PC-9 (cell line): ENCODE measurements around the gene DOCK6. TPM values are rescaled to one million over a fixed set of nuclear protein-coding genes. Genes with fewer than 3 reads are reported as not detected.

Experiments
- BruUV-seq: library from RNA; stranded (reverse); fragments of 400-500 nt; replicated peaks from 2 replicates; lab custom pipeline; 2021; lab: Mats Ljungman, UMichigan
- CTCF ChIA-PET: fragments of 300-600 bp; sonication (Branson Sonifier 250); formaldehyde crosslinking; loops from one replicate; lab custom pipeline; 2022; ENCODE audit warnings: antibody characterized with exemption; lab: Charles Lee
- POLR2A ChIA-PET: fragments of 300-600 bp; sonication (Branson Sonifier 250); formaldehyde crosslinking; loops from one replicate; lab custom pipeline; 2022; ENCODE audit warnings: antibody characterized with exemption; ENCODE audit not compliant: unreplicated experiment; lab: Charles Lee
- DNase-seq, 2 experiments: peaks; one replicate each; pipeline versions ENCODE4 v3.0.0 to v3.0.0-alpha.2; 2015 to 2022; ENCODE audit warnings: mixed read lengths in 1 of 2
- H2AFZ ChIP-seq: fragments of 200-600 bp; sonication (generic); 2 replicates; pipeline ENCODE4 v1.8.1; 2017; ENCODE audit warnings: antibody characterized with exemption
- H3F3A ChIP-seq: fragments of 200-600 bp; sonication (generic); 2 replicates; pipeline ENCODE4 v1.8.1; 2017; ENCODE audit warnings: antibody characterized with exemption, mild to moderate bottlenecking, low read depth; ENCODE audit not compliant: insufficient read depth
- H3K27ac ChIP-seq: fragments of 200-600 bp; sonication (generic); 2 replicates; pipeline ENCODE4 v1.6.1; 2016; ENCODE audit warnings: mixed run types
- H3K27me3 ChIP-seq: fragments of 200-600 bp; sonication (generic); 2 replicates; pipeline ENCODE4 v1.6.1; 2016; ENCODE audit warnings: low read depth, mixed run types; ENCODE audit not compliant: insufficient read depth
- H3K36me3 ChIP-seq: fragments of 200-600 bp; sonication (generic); 2 replicates; pipeline ENCODE4 v1.6.1; 2016; ENCODE audit warnings: low read depth, mixed run types
- H3K4me1 ChIP-seq: fragments of 200-600 bp; sonication (generic); replicated peaks from 2 replicates; pipeline ENCODE4 v1.6.1; 2016; ENCODE audit warnings: mixed run types; ENCODE audit not compliant: insufficient read depth
- H3K4me2 ChIP-seq: fragments of 200-600 bp; sonication (generic); 2 replicates; pipeline ENCODE4 v1.6.1; 2017; ENCODE audit warnings: mixed run types
- H3K4me3 ChIP-seq: fragments of 200-600 bp; sonication (generic); 2 replicates; pipeline ENCODE4 v1.6.1; 2016; ENCODE audit warnings: mixed run types
- H3K79me2 ChIP-seq: fragments of 200-600 bp; sonication (generic); 2 replicates; pipeline ENCODE4 v1.6.1; 2017; ENCODE audit warnings: low read depth, mixed run types
- H3K9me2 ChIP-seq: fragments of 200-600 bp; sonication (generic); 2 replicates; pipeline ENCODE4 v1.8.1; 2017; ENCODE audit warnings: mild to moderate bottlenecking; ENCODE audit not compliant: insufficient read depth
- H3K9me3 ChIP-seq: fragments of 200-600 bp; sonication (generic); 2 replicates; pipeline ENCODE4 v1.8.1; 2016; ENCODE audit warnings: low read depth; ENCODE audit not compliant: insufficient read depth
- H4K20me1 ChIP-seq: fragments of 200-600 bp; sonication (generic); 2 replicates; pipeline ENCODE4 v1.8.1; 2017; ENCODE audit not compliant: insufficient read depth
- EZH2 ChIP-seq: fragments of 200-600 bp; sonication (generic); IDR thresholded peaks from 2 replicates; pipeline ENCODE4 v1.8.0; 2017; ENCODE audit warnings: antibody characterized with exemption, low read depth
- intact Hi-C: fragments of 100-400 bp; cut with micrococcal nuclease; formaldehyde crosslinking; loops from one replicate; pipeline ENCODE4 v1.10.0; 2022; ENCODE audit not compliant: unreplicated experiment
- total RNA-seq: library from RNA; stranded (reverse); gene quantifications from 2 replicates; pipeline ENCODE4 v1.2.3, GENCODE V29; 2021
- TF ChIP-seq, protein P1 (sequence below): fragments of 200-600 bp; sonication (generic); conservative IDR thresholded peaks from 2 replicates; pipeline ENCODE4 v1.6.1; 2017; ENCODE audit warnings: mixed run types, antibody characterized with exemption, mild to moderate bottlenecking, moderate library complexity

The DOCK6 gene
- total RNA-seq, 1 experiment from 2014 or later = 32.5 TPM

DNA sequence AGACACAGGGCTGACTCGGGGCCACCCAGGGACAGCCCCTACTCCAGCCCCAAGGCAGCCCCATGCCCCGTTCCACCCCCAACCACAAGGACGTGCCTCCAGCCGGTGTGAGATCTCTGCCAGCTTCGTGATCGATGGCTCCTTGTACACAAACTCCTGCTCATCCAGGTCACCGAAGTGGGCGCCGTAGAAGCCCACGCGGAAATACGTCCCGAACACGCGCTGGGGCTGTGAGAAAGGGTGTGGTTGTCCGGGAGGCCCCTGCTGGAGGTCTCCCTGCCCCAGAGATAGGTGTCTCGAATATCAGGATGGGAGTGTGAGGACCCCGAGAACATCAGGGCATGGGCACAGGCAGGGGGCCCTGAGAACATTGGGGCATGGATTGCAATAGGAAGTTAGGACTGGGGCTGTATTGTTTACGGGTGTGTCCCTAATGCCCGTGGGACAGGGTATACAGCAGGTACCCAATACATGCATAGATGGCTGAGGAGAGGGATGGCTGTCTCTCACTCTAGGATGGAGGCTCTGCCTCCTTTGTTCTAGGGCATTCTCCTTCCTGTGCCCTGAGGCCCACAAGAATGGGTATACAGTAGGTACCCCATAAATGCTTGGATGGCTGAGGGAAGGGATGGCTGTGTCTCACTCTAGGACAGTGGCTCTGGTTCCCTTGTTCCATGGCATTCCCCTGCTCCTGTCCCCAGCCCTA is 59.7 kb downstream of the DOCK6 start:
- no peak overlapping the region for H3K4me3 ChIP-seq
- intact Hi-C loops = loop anchor here (1.0 to 5.0 kb wide), 4 partner anchors 65 to 265 kb away; no protein-coding TSS in a partner anchor
- H3K4me1 ChIP-seq = peaks cover 18% of the 10 kb centered on the region
- no peak overlapping the region for H3K4me2 ChIP-seq
- no peaks in the 10 kb centered on the region for H3K9me3 ChIP-seq
- H3K27ac ChIP-seq = no peak overlapping the region
- TF ChIP-seq, protein P1, sequence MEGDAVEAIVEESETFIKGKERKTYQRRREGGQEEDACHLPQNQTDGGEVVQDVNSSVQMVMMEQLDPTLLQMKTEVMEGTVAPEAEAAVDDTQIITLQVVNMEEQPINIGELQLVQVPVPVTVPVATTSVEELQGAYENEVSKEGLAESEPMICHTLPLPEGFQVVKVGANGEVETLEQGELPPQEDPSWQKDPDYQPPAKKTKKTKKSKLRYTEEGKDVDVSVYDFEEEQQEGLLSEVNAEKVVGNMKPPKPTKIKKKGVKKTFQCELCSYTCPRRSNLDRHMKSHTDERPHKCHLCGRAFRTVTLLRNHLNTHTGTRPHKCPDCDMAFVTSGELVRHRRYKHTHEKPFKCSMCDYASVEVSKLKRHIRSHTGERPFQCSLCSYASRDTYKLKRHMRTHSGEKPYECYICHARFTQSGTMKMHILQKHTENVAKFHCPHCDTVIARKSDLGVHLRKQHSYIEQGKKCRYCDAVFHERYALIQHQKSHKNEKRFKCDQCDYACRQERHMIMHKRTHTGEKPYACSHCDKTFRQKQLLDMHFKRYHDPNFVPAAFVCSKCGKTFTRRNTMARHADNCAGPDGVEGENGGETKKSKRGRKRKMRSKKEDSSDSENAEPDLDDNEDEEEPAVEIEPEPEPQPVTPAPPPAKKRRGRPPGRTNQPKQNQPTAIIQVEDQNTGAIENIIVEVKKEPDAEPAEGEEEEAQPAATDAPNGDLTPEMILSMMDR = no peak
- no peak for TF ChIP-seq EZH2
- no peaks in the 10 kb centered on the region for H3K79me2 ChIP-seq
- no TSS peak for BruUV-seq
- H2AFZ ChIP-seq = no peak overlapping the region
- ChIA-PET CTCF (no interaction called here), POLR2A (no interaction called here)
- no peaks in the 10 kb centered on the region for H3K36me3 ChIP-seq
- no peaks in the 10 kb centered on the region for H4K20me1 ChIP-seq
- DNase-seq = no peak
- no peaks in the 10 kb centered on the region for H3K27me3 ChIP-seq
- H3F3A ChIP-seq = peaks cover 47% of the 10 kb centered on the region; the same call in 1 of the 2 replicates
- H3K9me2 ChIP-seq = no peaks in the 10 kb centered on the region

DNA sequence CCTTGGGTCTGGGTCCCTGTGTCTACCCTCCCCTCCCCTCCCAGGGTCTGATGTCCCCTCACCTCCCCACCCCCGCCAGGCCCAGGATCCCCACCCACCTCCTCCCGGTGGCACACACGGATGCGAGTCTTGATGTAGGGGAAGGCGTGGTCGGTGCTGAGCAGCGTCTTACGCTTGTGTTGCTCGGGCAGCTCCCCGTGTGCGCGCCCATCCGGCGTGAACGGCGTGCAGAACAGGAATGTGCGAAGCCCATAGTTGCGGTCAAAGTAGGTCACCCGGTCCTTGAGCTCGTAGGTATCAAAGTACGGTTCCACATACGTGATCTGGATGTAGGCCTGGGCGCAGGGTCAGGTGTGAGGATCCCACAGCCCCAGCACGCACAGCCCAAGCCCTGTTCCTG is 60.5 kb downstream of the DOCK6 start:
- H3F3A ChIP-seq = peaks cover 44% of the 10 kb centered on the region; the same call in 1 of the 2 replicates
- H3K27me3 ChIP-seq = no peaks in the 10 kb centered on the region
- H3K4me3 ChIP-seq = no peak overlapping the region
- no peaks in the 10 kb centered on the region for H3K36me3 ChIP-seq
- H3K4me2 ChIP-seq = no peak overlapping the region
- no peaks in the 10 kb centered on the region for H3K9me2 ChIP-seq
- POLR2A ChIA-PET = no interaction called here
- H3K9me3 ChIP-seq = no peaks in the 10 kb centered on the region
- no TSS peak for BruUV-seq
- H3K27ac ChIP-seq = no peak overlapping the region
- H3K4me1 ChIP-seq = peaks cover 18% of the 10 kb centered on the region
- TF ChIP-seq EZH2 = no peak
- TF ChIP-seq, protein P1 = no peak
- H2AFZ ChIP-seq = no peak overlapping the region
- intact Hi-C loops = loop anchor here (5.0 kb wide), 1 partner anchor 264 kb away; no protein-coding TSS in a partner anchor
- no peaks in the 10 kb centered on the region for H4K20me1 ChIP-seq
- CTCF ChIA-PET = no interaction called here
- DNase-seq = no peak
- H3K79me2 ChIP-seq = no peaks in the 10 kb centered on the region

DNA sequence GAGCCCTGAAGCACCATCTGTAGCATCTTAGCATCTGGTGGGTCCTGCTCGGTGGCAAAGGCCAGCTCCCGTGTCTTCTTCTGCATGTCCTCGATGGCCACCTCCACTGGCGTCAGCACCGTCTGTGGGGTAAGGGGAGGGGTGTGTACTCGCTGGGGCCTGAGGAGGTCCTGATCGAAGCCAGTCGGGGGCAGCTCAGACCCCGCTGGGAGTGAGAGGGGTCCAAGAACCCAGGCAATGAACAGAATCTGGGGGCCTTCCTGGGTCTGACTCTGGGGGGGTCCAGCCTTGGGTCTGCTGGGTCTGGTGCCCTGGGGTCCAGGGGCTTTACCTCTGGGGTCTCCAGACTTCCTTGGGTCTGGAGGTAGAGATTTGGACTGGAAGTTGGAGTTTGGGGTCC is 61.4 kb downstream of the DOCK6 start:
- DNase-seq = no peak
- peaks cover 42% of the 10 kb centered on the region; the same call in 1 of the 2 replicates for H3F3A ChIP-seq
- no peaks in the 10 kb centered on the region for H3K79me2 ChIP-seq
- intact Hi-C loops = loop anchor here (5.0 kb wide), 1 partner anchor 264 kb away; no protein-coding TSS in a partner anchor
- no peak overlapping the region for H3K4me3 ChIP-seq
- H3K36me3 ChIP-seq = no peaks in the 10 kb centered on the region
- TF ChIP-seq EZH2 = no peak
- TF ChIP-seq, protein P1 = no peak
- CTCF ChIA-PET = no interaction called here
- POLR2A ChIA-PET = no interaction called here
- no peaks in the 10 kb centered on the region for H3K9me3 ChIP-seq
- H3K9me2 ChIP-seq = no peaks in the 10 kb centered on the region
- no peak overlapping the region for H3K4me2 ChIP-seq
- no peaks in the 10 kb centered on the region for H3K27me3 ChIP-seq
- no peak overlapping the region for H3K27ac ChIP-seq
- BruUV-seq = no TSS peak
- H2AFZ ChIP-seq = no peak overlapping the region
- peaks cover 24% of the 10 kb centered on the region for H3K4me1 ChIP-seq
- no peaks in the 10 kb centered on the region for H4K20me1 ChIP-seq
